HG02642 (cell line): ENCODE measurements around the gene CTSH.
A peak's percentile ranks its signal among the peaks of the same experiment; 100 is the strongest.

Source experiments
- ATAC-seq: cut with Tn5 transposase; IDR thresholded peaks from one replicate; pipeline ENCODE4 v1.9.1; 2021; ENCODE audit warnings: mild to moderate bottlenecking; ENCODE audit not compliant: unreplicated experiment, poor library complexity

The CTSH gene, protein sequence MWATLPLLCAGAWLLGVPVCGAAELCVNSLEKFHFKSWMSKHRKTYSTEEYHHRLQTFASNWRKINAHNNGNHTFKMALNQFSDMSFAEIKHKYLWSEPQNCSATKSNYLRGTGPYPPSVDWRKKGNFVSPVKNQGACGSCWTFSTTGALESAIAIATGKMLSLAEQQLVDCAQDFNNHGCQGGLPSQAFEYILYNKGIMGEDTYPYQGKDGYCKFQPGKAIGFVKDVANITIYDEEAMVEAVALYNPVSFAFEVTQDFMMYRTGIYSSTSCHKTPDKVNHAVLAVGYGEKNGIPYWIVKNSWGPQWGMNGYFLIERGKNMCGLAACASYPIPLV

DNA sequence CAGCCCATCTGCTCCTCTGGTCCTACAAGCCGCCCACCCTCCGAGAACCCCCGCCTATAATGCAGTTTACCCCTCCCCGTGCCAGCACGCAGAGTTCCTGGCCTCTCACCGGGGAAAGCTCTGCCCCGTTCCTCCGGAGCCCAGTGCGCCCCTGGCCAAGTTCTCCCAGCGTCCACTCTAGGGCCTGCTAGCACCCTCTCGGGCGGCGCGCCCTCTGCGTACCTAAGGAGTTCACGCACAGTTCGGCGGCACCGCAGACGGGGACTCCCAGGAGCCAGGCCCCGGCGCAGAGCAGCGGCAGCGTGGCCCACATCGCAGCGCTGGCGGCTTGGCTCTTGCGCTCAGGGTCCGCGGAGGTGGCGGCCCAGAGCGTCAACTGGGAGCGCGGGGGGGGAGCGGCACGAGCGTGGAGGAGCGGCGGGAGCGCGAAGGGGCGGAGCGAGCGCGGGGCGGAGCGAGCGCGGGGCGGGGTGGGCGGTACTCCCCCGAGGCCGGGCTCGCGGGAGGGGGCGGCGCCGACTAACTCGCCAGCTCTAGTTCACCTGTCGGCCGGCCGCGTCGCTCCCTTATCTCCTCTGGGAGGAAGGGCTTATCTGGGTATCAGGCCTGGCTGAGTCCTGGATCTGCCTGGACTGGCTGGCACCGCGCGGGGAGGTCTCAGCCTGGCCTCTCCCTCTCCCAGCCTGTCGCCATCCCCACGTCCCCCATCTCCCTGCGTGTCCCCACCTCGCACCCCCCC lies at the start of gene CTSH:
CTSH (minus strand) TSS at position 378 of the 739 bp plus-strand sequence; CDS start at position 313, 65 bp downstream.
- ATAC-seq = peak; percentile 76

DNA sequence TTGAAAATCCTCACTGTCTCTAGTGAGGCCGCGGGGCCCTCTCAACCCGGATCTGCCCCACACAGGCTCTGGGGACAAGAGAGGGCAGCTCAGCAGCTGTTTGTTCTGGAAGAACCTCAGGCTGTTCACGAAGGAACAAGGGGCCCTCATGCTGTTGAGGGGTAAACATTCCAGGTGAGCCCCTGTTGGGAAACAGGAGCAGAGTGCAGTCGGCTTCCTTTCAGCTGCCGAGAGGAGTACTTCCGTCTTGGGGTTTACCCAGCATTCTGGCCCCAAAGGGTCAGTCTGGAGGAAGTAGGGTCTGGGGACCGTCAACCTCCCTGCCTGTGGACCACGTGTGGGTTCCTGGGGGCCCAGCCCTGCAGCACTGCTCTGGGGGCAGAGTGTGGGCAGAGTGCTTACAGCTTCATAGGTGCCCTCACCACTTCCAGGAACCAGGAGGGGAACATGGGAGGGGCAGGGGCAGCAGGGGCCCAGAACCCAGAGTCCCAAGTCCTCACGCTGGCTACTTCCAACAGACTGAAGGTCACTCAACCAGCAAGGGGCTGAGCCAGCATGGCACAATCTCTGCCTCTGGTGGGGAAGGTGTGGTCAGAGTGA lies 49.2 kb upstream of the CTSH start:
- no peak for ATAC-seq

DNA sequence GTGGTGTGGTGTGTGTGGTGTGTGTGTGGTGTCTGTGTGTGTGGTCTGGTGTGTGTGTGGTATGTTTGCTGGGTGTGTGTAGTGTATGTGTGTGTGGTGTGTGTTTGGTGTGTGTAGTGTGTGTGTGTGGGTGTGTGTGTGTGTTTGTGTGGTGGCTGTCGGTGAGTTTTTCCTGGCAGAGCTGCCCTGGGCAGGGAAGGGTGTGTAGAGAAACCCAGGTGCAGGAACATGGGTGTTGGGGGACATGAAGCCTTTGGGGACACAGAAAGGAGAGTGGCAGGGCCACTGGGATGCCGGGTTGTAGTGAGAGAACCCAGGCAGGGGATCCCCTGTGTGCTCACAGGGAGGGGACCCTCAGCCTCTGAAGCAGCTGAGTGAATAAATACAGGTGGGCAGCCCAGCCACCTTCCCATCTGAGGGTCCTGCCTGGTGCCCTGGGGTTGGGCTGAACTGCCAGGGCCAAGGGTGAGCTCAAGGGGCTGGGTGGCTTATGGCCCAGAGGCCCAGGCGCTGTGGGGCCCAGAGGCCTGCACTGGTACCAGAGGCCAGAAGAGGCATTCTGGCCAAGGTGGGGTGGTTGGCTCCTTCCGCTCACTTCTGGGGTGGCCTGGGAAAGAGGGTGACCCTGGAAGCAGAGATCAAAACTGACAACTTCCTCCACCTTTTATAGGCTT lies 48.5 kb upstream of the CTSH start:
- ATAC-seq = no peak

DNA sequence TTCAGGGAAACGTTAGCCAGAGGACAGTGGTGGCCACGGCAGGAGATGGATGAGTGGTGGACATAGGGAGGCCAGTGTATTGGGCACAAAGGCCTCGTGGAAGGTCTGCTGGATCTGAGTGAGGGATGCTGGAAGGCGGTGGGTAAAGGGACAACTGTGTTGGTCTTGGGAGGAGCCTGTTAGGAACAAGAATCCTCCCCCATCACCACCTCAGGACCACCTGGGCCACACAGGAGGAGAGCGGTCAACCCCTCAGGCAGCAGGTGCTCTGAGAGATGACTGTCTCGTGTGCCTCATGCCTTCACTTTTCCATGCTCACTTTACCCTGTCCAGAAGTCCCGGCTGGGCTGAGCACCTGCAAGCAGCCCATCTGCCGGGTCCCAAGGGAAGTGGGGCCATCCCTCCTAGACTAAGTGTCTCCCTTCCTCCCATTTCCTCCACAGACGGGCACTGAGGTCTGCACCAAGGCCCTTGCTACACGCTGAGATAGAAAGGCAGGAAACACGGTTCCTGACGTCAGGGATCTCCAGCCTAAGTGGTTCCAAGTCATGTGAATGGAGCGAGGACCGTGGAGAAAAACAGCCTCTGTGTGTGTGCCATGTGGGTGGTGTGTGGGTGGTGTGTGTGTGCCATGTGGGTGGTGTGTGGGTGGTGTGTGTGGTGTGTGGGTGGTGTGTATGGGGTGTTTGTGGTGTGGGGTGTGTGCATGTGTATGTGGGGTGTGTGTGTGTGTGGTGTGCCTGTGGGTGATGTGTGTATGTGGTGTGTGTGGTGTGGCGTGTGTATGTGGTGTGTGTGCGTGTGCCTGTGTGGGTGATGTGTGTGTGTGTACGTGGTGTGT lies 47.8 kb upstream of the CTSH start:
- ATAC-seq = no peak

DNA sequence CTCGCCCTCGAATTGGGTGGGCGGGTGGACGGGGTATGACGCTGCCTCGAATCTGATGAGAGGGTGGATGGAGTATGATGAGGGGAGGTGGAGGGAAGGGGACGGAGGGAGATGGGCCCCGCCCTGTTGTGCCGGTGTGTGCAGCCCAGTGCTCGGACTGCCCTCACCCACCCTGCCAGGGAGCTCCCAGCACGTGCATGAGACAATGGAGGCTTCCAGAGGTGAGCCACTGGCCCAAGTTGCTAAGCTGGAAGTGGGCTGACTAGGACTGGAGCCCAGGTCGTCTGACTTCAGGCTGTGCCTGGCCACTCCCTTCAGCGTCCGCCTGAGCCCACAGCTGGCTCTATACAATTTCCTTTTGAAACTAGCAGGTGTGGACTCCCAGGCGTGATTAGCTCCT lies 47.0 kb upstream of the CTSH start:
- no peak for ATAC-seq

DNA sequence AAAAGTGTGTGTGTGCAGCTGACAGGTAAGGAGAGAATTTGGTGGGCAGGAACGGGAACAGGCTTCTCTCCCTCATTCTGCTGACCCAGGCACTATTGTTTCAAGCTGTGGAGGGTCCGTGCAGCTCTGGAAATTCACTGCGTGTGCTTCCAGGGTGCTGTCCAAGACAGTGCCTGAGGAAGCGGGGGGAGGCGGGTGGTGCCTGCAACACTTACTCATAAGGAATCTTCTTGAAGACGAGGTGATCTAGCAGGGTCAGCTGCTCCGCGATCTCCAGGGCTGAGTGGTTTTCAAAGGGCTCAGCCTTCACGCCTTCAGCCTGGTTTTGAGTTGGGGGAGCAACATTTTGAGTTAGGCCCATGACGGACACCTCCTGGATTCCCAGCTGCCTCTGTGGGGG lies 46.6 kb upstream of the CTSH start:
- ATAC-seq = no peak

DNA sequence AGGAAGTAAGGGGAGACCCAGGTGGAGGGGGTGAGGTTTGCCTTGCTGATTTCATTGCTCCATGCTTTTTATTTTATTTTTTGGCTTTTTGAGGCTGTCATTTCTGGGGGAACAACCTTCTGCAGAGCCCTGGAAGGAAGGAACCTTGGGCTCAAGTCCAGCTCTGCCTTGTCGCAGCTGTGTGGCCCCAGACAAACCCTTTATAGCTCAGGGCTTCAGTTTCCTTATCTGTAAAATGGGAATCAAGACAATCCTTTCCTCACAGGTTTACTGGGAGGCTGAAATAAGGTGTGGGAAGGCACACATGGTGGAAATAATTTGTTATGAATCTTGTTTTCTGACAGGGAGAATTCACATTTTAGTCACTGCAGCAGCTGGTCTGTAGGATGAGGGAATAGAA lies 45.4 kb upstream of the CTSH start:
- no peak for ATAC-seq

DNA sequence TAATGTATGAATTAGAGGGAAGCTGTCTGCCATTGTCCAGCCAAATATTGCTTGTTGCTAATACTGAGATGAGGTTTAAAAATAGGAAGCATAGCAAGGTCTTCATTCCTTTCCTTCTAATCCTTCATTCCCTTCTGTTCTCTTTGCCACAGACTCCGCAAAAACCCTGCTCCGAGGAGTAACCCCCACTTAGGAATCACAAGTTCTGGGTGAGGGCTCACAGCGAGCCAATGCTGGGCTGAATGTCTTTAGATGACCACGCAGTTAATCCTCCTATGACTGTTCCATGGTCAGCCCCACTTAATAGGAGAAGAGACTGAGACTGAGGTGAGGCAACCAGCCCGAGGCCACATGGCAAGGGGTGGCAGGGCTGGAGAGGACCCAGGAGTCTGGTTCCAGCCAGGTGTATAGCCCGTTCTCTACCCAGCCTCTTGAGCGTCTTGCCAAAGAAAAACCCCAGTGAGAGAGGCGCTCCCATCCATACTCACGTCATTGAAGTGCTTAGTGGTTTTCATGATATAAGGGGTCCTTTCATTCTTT lies 44.9 kb upstream of the CTSH start:
- no peak for ATAC-seq

DNA sequence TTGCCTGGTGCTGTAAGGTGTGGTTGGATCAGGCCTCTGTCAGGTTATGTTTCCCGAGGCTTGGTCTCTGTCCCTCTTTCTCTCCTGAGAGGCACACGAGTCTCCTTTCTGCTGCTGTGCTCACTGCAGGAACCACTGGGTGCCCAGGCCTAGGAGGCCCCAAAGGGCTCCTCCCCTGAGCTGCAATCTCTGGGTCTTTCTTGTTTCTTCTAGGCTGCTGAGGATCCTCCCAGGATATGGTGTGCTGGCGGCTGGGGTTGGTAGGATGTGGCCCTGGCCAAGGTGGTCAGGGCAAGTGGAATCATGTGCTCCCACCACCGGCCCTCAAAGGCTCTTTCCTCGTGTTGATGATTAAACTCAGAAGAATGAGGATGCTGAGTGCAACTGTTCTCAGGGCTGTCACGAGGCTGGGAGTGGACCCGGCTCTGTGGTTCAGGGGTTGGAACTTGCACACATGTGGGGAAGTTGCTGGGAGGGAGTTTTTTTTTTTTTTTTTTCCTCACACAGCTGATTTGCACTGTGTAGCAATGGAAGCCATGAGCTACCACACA lies 43.6 kb upstream of the CTSH start:
- peak; percentile 54 for ATAC-seq

DNA sequence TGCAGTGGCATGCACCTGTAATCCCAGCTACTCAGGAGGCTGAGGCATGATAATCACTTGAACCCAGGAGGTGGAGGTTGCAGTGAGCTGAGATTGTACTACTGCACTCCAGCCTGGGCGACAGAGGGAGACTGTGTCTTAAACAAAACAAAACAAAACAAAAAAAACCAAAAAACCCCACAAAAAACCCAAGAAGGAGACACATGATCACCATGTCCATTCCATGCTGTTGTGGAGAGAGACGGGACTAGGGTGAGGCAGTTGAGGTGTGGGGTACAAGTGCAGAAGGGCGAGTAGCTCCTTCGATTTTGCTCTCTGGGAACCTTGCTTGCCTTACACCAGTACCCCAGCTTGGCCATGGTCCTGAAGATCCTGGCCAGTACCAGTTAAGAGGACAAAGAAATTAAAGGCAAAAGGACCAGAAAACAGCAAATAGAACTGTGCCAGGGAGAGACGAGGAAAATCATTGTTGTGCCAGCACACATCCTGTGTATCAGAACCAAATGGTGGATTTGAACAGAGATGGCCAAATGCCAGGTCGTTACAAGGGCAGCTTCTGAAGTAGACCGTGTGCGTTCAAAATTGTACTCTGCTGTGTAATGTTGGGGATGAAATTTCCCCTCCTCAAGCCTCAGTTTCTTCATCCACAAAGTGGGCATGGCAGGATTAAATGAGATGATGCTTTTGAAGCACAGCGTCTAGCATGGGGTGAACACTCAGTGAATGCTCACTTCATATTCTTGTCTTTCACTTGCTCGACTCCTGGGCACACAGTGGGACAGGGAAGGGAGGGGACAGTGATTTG lies 42.9 kb upstream of the CTSH start:
- no peak for ATAC-seq

DNA sequence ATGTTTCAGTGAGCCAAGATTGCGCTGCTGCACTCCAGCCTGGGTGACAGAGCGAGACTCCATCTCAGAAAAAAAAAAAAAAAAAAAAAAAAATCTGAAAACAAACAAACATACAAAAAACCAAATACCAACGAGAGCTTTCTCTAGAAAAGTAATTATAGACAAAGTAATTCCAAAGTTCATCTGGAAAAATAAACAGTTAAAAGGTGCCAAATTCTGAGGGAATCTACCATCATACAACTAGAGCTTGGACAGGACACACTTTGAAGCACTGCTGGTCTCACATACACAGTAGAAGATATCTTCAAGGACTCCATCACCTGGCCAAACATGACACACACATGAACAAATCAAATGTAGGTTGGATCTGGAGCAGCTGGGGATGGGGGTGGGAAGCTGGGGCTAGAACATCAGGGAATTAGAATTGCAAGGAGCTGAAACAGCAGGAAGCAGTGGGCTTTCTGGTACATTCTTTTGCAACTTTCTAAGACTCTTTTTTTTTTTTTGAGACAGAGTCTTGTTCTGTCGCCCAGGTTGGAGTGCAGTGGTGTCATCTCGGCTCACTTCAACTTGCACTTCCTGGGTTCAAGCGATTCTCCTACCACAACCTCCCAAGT lies 41.1 kb upstream of the CTSH start:
- no peak for ATAC-seq

DNA sequence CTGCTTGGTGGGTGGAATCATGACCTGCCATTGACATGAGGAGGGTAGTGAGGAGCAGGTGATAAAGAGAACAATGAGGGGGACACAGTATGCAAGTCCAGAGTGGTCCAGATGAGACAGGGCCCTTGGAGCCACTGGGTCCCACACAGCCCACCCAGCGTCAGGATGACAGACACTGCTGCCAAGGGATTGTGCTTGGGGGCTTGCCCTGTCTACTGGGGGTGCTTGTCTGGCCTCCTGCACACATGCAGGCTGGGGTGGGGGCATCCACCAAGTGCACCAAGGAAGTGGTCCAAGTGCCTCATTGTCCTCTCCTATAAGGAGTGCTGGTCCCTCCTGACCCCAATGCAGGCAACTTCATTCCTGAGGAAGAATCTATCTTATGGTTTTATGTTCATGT lies 39.2 kb upstream of the CTSH start:
- no peak for ATAC-seq

DNA sequence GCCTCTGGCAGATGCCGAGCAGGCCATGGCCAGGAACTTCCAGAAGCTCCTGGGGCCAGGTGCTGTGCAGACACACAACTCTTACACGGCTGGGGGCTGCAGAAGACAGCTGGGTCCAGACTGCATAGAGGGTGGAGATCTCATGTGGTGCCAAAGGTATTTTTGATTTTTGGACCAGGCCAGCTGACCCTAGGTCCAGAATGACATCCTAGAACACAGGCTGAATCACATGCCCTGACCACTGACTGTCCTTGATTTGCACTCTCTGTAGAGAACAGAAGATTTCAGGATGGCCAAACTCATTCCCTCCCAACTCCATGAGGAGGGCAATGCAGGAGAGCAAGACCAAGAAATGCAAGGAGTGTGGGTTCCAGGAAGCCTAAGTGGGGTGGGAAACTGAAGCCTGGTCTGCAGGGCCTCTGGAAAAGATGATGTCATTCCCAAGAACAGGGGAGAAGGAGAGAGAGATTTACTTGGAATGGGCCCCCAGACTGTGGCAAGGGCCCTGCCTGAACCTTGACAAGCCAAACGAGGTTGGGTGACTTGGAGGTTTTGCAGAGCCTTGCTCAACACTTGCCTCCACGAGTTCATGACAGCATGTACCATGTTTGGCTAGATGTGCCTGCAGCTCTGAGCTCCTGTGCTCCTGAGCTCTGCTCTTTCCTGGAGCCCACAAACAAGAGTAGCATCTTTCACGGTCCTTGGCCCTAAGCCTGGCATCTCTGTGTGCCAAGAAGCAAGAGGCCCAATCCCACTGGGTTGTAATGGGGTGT lies 38.5 kb upstream of the CTSH start:
- no peak for ATAC-seq

DNA sequence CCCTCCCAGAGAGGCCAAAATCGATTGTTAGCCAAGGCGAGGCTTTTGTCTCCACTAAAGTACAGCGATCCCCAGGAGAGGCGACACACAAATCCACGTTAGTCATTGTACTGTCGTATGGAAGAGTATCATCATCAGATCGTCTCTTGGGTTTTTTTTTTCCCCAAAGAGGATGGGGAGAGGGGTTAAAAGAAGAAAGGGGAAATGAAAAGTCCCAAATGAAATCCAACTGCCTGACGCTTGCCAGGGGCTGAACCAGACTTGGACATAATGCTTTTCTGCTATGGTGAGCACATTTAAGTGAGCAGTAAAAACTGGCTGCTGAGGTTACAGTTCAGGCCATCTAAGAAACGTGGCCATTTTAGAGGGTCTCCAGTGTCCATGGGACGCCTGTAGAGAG lies 37.9 kb upstream of the CTSH start:
- no peak for ATAC-seq

DNA sequence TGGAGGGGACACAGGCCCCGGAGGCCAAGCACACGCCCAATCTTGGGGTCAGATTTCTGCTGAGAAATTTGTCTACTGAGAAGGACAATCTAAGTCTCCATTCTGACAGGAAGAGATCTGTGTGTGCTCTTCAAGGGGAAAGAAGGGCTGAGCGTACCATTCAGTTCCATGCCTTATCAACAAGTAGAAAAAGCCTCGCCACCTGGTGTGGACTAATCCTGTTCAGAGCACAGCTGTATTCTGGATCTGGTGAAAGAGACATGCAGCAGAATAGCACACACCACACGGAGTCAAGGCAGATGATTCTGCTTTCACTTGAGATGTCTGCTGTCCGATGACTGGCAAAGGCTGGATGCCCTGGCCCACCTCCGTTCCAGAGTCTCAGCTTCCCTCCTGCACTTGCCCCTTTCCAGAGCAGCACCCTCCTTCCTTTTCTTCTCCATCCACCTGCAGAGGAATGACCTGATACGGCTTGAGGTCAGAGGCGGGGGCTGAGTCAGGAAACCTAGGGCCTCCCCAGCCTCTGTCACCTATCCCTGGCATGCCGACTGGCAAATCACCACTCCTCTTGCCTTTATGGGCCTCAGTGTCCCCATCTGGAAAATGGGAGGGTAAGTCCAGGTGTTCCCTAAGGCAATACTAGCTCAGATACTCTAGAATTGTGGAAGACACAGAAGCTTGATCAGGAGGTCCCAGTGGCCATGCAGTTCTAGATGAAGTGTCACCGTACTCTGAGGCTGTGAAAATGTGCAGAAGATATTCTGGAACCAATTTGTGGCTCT lies 36.9 kb upstream of the CTSH start:
- ATAC-seq = no peak

DNA sequence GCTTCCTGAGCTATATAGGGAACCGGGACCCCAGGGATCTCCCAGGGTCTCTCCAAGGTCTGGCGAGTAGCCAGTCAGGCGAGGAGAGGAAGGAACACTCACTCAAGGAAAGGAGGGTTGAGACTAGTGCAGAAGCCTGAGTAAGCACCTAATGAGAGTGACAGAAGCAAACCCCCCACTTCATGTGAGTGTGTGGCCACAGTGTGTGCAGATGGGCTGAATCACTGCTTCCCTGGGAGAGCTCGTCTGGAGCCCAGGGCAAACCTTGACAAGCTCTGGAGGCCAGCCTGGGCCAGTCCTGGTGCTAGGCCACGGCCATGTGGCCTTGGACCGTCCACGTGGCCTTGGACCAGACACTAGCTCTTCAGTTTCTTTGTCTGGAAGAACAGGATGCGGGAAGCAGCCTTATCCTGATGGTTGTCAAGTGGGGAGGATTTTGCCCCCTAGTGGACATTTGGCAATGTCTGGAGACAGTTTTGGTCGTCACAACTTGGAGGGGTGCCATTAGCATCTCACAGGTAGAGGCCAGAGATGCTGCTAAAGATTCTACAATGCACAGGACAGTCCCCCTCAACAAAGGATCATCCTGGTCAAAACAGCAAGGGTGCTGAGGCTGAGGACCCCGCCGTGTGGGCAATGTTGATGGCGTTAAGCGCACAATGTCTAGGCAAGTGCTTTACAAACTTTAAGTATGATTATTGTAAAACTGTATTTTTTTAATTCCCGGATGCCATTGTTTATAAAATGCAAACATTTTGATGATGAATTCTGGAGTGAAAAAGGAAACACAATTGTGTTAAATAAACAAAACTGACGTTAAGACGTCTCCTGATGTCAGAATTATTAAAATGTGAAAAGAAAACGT lies 34.8 kb upstream of the CTSH start:
- ATAC-seq = no peak
